GM19351 (cell line): ENCODE results near the gene AHCY.

ENCODE experiments used
- ATAC-seq: cut with Tn5 transposase; IDR thresholded peaks from one replicate; pipeline ENCODE4 v1.9.1; 2021; ENCODE audit warnings: mild to moderate bottlenecking, moderate library complexity; ENCODE audit not compliant: unreplicated experiment

The AHCY gene

GRCh38 chr20:34324541-34324940 lies 21.4 kb upstream of the AHCY start:
- ATAC-seq, result no peak

GRCh38 chr20:34322267-34323105 lies 19.3 kb upstream of the AHCY start:
- no peak for ATAC-seq

GRCh38 chr20:34320861-34321260 lies 17.7 kb upstream of the AHCY start:
- ATAC-seq, result no peak

- no peak for ATAC-seq
Observed at GRCh38 chr20:34318609-34319443, 15.7 kb upstream of the AHCY start.

GRCh38 chr20:34316196-34316814 lies 13.2 kb upstream of the AHCY start:
- no peak for ATAC-seq

- no peak for ATAC-seq
Observed at GRCh38 chr20:34315236-34315635, 12.1 kb upstream of the AHCY start.

GRCh38 chr20:34312544-34313217 lies 9.5 kb upstream of the AHCY start:
- peak; percentile 79 for ATAC-seq

GRCh38 chr20:34312024-34312460 lies 8.9 kb upstream of the AHCY start:
- ATAC-seq, result no peak

GRCh38 chr20:34311118-34312023 lies 8.2 kb upstream of the AHCY start:
- no peak for ATAC-seq

GRCh38 chr20:34310481-34311117 lies 7.4 kb upstream of the AHCY start:
- ATAC-seq, result no peak

GRCh38 chr20:34309691-34310090 lies 6.5 kb upstream of the AHCY start:
- no peak for ATAC-seq

- no peak for ATAC-seq
Observed at GRCh38 chr20:34305333-34306230, 2.4 kb upstream of the AHCY start.

GRCh38 chr20:34302312-34302722 lies 838 bp downstream of the AHCY start:
- ATAC-seq, result no peak

- ATAC-seq, result no peak
Observed at GRCh38 chr20:34301587-34302311, 1.4 kb downstream of the AHCY start.

- no peak for ATAC-seq
Observed at GRCh38 chr20:34300809-34301586, 2.2 kb downstream of the AHCY start.

- ATAC-seq, result no peak
Observed at GRCh38 chr20:34300256-34300806, 2.8 kb downstream of the AHCY start.
